Fibroblast of skin of left quadriceps (primary cell): ENCODE results near the gene EMILIN2.
"Not testable (repeated sequence)": the region's sequence is repeated elsewhere in the genome, so short reads cannot be mapped to it uniquely, and the experiment has no call there.

Experiments
- DNase-seq, 2 experiments: peaks; one replicate each; pipeline ENCODE4 v3.0.0-alpha.2; 2013; ENCODE audit warnings: low read depth in 2 of 2

The EMILIN2 gene

GRCh38 chr18:2915486-2915885, 68.7 kb downstream of the EMILIN2 start:
- DNase-seq, result not testable (repeated sequence)

GRCh38 chr18:2916184-2916583, 69.4 kb downstream of the EMILIN2 start:
- no peak for DNase-seq

DNA sequence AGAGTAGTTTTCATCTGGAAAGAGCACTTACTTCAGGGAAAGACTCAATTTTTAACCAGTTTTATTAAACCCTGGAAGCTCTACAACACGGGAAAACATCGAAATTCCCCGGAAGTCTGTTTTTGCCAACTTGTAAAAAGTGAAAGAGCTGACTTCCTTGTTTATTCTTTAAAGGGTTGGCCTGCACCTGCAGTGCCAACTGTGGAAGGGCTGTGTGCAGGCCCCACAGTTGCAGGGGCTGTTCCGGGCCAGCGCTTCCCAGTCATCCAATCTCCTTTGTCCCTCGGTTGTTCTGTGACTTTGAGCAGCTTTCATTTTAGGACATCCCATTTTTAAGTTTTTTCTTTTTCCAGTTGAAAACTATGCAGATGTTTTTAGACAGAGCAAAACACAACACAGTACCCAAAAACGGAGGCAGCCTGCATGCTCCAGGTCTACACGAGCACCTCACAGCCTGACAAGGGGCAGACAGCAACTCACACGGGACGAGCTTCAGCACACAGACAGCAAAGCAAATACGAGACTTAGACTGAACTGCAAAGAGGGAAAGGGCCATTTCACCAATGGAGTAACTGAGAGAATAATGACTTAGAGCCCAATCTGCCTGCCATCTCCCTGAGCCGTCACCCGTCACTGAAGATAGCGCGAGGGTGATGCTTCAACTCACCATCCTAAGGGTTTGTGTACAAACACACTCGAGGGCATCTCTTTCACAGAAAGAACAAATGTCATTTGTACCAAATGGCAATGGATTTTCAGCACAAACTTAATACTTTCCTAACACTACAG, 70.6 kb downstream of the EMILIN2 start:
- no peak for DNase-seq

GRCh38 chr18:2918761-2919550, 72.2 kb downstream of the EMILIN2 start:
- no peak for DNase-seq

- DNase-seq, result no peak
Measured at GRCh38 chr18:2919600-2919999, 72.8 kb downstream of the EMILIN2 start.

GRCh38 chr18:2920027-2920426, 73.2 kb downstream of the EMILIN2 start:
- DNase-seq, result no peak

DNA sequence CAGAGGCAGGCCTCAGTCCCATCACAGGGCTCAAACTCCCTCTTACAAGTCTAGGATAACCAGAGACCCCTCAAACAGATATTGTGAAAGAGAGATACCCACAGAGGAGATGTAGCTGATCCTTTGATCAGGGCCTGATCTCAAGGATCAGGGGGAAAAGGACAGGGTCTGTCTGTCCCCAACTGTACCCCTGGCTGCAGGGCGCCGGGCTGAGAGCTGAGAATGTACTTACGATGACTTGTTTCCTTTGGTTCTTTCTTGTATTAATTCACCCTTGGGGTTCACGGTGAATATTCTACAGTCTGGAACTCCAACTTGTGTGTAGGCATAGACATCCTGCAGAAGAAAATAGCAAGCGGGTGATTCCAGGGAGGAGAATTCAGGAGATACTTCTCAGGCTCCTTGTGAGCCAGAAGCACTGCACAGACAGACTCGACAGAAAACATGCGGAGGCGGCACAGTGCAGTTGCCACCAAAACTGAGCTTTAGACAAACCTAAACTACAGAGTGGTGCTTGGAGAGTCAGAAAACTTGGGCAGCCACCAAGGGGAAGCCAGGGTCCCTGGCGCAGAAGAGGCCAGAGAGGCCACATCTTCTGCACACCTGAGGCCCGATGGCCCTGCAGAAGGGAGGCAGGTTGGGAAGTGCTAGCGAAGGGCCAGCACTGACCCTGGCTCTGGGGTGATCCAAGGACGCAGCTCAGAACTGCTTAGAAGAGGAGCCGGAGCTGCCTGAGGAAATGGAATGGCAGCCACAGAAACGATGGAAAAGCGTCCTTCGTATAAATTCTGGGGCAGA, 73.9 kb downstream of the EMILIN2 start:
- DNase-seq, result no peak

DNA sequence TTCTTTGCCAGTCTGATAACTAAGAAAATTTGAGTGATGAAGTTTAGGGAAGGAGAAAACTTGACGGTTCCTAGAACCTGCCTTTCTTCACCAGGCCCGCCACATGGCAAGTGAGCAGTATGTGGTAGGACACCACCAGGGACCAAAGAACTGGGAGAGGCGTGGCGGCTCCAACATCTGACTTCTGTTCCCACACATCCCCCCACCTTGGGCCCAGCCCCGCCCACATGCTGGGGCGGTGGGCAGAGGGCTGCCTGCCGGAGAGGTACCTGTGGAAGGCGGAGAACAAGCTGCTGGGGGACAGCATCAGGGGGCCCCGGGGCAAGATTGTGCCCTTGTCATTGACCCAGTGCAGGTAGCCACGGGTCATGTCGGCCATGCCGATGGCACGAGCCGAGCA, 75.0 kb downstream of the EMILIN2 start:
- DNase-seq, result no peak

DNA sequence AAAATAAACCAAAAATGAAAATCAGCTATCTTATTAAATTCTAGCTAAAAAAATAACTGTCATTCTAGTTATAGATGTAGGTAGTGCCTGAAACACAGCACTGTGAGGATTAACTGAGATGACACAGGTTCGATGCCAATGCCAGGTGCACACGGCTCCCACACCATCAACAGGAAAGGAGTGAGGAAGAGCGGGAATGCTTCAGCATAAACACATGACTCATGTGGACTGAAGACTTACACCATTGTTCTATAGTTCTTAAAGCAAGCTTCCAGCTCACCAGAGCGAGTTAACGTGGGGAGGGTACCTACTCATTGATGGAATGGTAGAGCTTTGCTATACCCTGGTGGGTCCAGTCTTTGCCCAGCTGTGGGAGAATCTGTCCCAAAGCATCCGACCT, 76.7 kb downstream of the EMILIN2 start:
- DNase-seq, result no peak

DNA sequence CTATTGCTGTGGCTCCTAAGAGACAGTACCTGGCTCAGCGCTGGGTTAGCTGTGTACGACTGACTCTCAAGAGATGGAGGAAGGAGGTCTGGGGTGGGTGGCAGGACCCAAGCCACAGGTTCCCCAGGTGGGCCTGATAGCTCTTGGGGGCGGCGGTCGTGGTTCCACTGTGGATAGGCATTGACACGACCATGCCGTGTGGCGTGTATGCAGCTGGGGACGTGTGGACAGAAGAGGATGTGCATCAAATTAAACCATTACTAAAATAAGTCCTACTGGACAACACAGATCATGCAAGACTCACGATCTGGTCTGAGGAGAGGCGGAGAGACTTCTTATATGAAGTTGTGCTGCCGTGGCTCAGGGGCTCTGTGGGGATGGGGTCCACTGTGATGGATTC, 78.1 kb downstream of the EMILIN2 start:
- no peak for DNase-seq

GRCh38 chr18:2926528-2926927, 79.7 kb downstream of the EMILIN2 start:
- DNase-seq, result no peak

DNA sequence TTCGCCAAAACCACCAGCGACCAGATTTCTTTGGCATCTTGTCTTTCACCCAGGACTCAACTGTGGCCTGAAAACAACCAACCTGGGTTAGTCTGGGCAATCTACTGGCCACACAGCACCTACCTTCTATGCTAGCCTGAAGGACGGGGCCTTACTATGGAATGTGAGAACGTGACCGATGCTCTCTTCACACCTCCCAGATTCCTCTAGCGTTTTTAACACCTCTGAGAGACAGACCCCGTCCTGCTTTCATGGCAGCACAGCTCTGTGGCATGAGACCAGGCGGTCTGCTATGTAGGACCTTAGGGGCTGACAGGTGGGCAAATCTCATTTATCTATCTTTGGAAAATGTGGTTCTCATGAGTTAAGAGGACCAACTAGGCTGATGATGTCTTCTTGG, 80.9 kb downstream of the EMILIN2 start:
- no peak for DNase-seq

GRCh38 chr18:2932247-2933181, 85.7 kb downstream of the EMILIN2 start:
- peak; percentile 42 to 54 for DNase-seq

DNA sequence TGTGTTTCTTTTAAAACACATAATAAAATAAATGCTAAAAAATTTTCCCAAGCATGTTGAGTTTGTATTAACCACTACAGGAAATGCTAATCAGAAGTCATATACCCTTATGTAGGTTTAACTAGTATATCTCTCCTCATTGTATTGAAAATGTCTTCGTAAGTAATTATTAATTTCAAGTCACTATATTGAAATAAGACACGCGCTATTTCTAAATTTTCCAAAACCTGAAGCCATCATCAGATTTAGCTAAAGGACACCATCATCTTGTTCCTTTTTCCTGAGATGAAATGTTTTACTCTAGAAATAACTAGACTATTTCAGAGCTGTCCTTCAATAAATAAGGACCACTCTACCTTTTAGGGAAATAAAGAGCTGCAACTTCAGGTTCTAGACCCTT, 87.2 kb downstream of the EMILIN2 start:
- no peak for DNase-seq

DNA sequence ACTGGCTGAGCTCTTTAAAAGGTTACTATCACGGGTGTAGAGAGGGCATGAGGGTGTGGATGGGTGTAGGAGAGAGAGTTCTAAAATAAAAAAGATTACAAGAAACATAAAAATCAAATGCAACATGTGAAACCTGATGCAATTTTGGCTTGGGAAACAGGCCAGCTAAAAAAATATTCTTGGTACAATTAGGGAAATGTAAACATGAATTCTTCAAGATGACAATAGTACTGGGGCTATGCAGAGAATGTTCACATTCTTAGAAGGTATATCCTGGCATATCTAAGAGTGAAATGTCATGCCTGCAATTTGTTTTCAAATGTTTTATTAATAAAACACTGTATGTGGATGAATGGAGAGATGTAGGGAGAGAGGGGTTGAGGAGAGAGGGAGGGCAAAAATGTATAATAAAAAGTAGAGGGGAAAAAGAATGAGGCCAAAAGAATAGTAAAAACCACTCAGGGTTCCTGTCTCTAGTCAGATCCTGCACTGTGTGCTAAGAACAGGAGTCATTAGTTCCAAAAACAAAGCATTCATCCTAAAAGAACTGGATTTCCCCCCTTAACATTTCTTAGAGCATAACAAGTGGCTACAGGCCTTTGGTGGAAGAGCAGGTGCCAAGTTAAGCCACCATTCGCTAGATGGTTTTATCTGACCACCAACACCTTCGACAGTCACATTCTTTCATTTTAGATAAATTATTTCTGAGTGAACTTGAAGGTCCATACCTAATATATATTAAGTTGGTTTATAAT, 88.8 kb downstream of the EMILIN2 start:
- DNase-seq, result peak; percentile 24 to 36

- DNase-seq, result no peak
Measured at GRCh38 chr18:2939317-2939716, 92.5 kb downstream of the EMILIN2 start.

DNA sequence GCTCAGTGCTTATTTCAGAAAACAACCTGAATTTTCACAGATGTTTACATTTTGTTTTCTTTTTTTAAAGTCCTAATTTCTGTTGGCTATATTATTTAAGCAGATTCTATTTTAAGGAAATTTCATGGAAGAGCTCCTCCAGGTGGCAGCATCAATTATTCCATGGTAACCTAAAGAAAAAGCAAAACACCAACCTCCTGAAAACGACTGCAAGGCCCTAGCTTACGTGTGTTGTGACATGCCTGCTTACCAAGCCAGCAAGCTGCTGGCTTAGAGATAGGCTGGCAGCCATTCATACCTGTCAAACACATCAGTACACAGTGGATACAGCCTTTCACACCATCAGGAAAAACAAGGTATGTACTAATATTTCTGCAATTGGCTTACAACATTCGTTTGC, 101.2 kb downstream of the EMILIN2 start:
- DNase-seq, result peak in 1 of 2 experiments; percentile 18

GRCh38 chr18:2952605-2953004, 105.8 kb downstream of the EMILIN2 start:
- DNase-seq, result no peak

DNA sequence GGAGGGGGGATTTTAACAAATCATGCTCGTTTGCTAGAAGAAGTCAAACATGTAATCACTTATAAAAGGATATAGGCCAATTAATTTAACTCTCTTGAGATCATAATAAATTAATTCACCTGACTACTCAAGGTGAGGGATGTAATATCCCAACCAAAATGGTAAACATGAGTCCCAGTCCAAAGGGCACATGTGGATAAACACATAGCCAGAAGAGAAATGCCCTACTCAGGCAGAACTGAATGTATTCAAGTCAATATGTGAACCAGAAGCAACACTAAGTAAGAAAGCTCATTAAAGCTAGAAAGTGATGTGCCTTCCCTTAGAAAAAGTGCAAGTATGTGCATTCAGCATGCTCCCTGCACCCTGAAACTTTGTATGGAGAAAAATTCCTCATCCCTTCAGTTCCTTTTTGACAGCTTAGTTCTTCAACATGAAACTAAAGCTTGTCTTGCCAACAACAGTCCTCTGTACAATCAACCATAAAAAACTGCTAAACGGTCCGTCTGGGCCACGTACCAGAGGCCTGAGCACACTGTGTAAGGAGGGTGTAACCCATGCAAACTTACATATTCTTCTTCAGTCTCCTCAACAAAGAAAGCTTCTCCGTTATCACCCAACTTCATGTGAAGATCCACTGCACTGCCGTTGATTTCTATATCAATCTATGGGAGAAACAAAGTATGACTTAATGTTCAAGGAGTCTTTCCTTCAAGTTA, 107.3 kb downstream of the EMILIN2 start:
- no peak for DNase-seq
